Measurements from ENCODE around the gene NKAPD1.
A peak's percentile ranks its signal among the peaks of the same experiment; 100 is the strongest.
"Not testable (repeated sequence)": the region's sequence is repeated elsewhere in the genome, so short reads cannot be mapped to it uniquely, and the experiment has no call there.

NKAPD1 gene

DNA sequence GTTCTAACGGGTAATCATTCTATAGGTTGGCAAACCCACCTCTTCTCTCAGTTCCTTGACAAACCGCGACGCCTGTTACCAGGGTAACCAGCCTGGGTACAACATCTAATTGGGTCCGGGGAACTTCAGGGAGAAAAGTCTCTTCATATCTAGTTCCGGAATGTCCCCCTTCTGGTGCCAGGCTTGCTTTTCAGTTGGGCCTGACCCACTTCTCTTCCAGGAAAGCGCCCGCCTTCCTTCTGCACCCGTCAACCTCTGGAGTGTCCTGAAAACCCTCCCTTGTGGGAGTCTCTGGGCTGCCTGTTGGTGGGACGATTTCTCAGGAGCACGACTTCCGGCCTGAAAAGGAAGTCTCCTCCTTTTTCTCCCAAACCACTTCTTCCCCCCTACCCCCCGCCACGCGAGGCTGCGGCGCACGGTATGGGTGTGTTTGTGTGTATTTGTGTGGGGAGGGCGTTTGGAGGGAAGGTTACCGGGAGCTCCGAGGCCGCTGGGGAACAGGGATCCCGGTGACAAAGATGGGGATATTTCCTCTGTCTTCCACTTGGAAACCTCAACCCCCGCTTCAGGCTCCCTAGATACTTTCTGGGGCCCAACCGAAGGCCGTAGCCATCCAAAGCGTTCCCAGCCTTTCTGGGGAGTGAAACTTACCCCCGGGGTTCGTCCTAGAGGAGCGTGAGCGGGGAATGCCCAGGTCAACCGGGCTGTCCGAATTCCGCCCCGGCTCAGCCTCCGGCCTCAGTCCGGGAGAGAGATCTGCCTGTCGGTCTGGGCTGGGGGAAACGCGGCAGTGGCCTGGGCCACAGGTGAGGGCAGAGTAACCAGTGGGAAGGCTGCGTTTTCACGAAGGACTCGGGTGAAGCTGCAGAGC, at the start of gene NKAPD1, which contains the start of gene PIH1D2:
Gene NKAPD1 (plus strand): TSS at position 359 of the 871 bp plus-strand sequence. CDS start 1,276 bp downstream, outside the sequence.
Gene PIH1D2 (minus strand): TSS at position 77 of the 871 bp plus-strand sequence. CDS start 843 bp downstream, outside the sequence.
- DNase-seq = peak; percentile 84 to 90

DNA sequence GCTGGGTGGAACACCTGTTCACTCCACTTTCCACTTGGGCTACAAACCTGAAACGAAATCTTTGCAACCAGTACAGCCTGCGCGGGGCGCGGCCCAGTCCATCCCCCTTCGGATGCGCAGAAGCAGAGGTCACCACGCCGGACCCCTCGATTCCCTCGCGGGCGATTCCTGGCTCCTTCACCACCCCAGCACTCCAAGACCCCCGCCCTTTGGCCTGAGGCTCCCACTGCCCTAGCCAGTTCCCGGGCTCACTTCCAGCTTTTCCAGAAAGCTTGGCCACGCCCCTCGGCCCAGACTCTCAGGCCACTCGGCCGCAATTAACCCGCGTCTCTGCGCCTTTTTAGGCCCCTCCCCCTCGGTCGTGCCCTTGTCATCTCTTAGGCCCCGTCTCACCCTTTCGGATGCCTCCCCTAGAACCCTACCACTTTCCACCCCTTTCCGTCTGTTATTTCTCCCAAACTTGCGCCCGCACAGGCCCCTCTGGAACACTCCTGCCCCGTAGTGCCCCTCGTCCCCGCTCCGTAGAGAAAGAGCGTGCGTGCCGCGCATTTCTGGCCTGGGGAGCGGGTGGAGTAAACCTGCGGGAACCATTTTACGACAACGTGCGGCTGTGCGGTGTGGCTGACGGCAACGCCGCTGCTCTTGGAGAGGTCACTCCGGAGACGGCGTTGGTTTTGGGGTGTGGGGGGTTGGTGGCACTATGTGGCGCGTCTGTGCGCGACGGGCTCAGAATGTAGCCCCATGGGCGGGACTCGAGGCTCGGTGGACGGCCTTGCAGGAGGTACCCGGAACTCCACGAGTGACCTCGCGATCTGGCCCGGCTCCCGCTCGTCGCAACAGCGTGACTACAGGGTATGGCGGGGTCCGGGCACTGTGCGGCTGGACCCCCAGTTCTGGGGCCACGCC, 49.1 kb upstream of the NKAPD1 start, which contains the start of gene DLAT:
Gene DLAT (plus strand): TSS at position 636 of the 906 bp plus-strand sequence. CDS start 65 bp downstream, at position 701.
- DNase-seq = peak; percentile 85 to 88

GRCh38 chr11:112025707-112026106, 48.4 kb upstream of the NKAPD1 start:
- DNase-seq = no peak

GRCh38 chr11:112026784-112027410, 47.2 kb upstream of the NKAPD1 start:
- not testable (repeated sequence) for DNase-seq

GRCh38 chr11:112029460-112029859, 44.6 kb upstream of the NKAPD1 start:
- DNase-seq = no peak

DNA sequence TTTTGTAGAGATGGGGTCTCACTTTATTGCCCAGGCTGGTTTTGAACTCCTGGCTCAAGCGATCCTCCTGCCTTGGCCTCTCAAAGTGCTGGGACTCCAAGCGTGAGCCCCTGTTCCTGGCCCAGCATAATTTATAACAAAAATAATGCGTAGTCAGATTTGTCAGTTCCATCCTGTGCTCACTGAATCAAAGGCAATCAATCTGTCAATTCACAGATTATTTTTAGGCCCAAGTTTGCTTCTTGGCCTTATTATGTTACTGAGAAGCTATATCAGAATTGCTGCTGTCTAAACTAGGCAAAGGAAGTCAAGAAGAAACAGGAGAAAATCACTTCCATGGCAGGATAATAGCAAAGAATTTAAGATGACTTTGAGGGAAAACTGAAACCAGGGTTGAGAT, 40.2 kb upstream of the NKAPD1 start:
- no peak for DNase-seq

- DNase-seq = no peak
Measured at GRCh38 chr11:112037527-112037926, 36.6 kb upstream of the NKAPD1 start.

GRCh38 chr11:112042161-112042960, 31.7 kb upstream of the NKAPD1 start:
- no peak for DNase-seq

GRCh38 chr11:112042961-112043304, 31.2 kb upstream of the NKAPD1 start:
- DNase-seq = no peak

GRCh38 chr11:112044961-112045360, 29.1 kb upstream of the NKAPD1 start:
- no peak for DNase-seq

DNA sequence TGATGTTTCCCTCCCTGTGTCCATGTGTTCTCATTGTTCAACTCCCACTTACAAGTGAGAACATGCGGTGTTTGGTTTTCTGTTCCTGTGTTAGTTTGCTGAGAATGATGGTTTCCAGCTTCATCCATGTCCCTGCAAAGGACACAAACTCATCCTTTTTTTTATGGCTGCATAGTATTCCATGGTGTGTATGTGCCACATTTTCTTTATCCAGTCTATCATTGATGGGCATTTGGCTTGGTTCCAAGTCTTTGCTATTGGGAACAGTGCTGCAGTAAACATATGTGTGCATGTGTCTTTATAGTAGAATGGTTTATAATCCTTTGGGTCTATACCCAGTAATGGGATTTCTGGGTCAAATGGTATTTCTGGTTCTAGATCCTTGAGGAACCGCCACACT, 27.5 kb upstream of the NKAPD1 start:
- DNase-seq = not testable (repeated sequence)

DNA sequence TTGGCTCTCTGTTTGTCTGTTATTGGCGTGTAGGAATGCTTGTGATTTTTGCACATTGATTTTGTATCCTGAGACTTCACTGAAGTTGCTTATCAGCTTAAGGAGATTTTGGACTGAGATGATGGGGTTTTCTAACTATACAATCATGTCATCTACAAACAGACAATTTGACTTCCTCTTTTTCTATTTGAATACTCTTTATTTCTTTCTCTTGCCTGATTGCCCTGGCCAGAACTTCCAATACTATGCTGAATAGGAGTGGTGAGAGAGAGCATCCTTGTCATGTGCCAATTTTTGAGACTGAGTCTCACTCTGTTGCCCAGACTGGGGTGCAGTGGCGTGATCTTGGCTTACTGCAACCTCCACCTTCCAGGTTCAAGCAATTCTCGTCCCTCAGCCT, 25.8 kb upstream of the NKAPD1 start:
- not testable (repeated sequence) for DNase-seq

DNA sequence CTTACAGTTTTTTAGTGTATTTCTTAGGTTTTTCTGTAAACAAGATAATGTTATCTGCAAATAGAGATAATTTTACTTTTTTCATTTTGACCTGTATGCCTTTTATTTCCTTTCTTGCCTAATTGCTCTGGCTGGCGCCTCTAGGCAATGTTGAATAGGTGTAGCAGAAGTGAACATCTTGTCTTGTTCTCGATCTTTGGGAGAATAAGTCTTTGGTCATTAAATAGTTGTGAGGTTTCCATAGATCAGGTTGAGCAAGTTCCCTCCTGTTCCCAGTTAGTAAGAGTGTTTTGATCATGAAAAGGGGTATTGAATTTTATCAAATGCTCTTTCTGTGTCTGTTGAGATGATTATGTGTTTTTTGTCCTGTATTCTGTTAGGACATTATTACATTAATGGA, 24.3 kb upstream of the NKAPD1 start:
- DNase-seq = no peak

- DNase-seq = no peak
Measured at GRCh38 chr11:112050721-112051120, 23.4 kb upstream of the NKAPD1 start.

DNA sequence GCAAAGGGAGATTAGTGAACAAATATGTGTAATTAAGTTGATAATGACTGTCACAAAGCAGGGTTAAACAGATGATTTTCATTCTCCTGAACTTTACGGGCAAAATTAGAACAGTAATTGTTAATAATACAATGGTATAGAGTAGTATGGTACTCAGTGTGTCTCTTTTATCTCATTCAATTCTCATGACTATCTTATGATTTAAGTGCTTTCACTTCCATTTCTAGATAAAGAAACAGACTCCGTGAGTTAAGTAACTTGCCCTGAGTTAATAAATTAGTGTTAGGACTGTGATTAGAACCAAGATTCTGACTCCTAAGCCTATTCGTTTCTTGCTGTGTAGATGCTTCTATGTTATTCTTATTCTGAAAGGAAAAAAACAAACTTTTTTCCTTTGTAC, 22.3 kb upstream of the NKAPD1 start:
- no peak for DNase-seq

DNA sequence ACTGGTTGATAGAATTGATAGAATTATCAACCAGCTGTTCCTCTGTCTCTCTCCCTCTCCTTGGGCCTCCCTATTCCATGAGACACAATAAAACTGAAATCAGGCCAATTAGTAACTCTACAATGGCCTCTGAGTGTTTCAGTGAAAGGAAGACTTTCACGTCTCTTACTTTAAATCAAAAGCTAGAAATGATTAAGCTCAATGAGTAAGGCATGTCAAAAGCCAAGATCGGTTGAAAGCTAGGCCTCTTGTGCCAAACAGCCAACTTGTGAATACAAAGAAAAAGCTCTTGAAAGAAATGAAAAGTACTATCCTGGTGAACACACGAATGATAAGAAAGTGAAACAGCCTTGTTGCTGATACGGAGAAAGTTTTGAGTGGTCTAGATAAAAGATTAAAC, 16.9 kb upstream of the NKAPD1 start:
- DNase-seq = no peak

GRCh38 chr11:112058103-112058502, 16.0 kb upstream of the NKAPD1 start:
- DNase-seq = no peak

GRCh38 chr11:112062923-112063322, 11.2 kb upstream of the NKAPD1 start:
- DNase-seq = no peak

GRCh38 chr11:112082729-112083128, 8.6 kb downstream of the NKAPD1 start:
- no peak for DNase-seq

- peak in 1 of 2 donors; percentile 14 for DNase-seq
Measured at GRCh38 chr11:112085822-112086421, 11.8 kb downstream of the NKAPD1 start.

- peak; percentile 98 for DNase-seq
Measured at GRCh38 chr11:112086422-112087191, 12.5 kb downstream of the NKAPD1 start, which contains the start of the genes SDHD and TIMM8B. Gene SDHD, plus strand, starts transcription at chr11:112086873. Its CDS starts 35 bp downstream, at chr11:112086908. Gene TIMM8B, minus strand, starts transcription at chr11:112086756. Its CDS starts 33 bp downstream, at chr11:112086723.

Measured in CD4-positive, alpha-beta T cell treated with Interleukin-4 for 1 hour (primary cell).